Measurements from ENCODE around the gene DNAH3.

Gene DNAH3

GRCh38 chr16:21037736-21038135 lies 112.9 kb downstream of the DNAH3 start:
- TF ChIP-seq CTCF (IDR thresholded peaks at IDR 0.05; ENCODE audit: low read depth, low read length, missing control alignments) = no peak
- no peak overlapping the region for H3K4me3 ChIP-seq (ENCODE audit: low read depth, low read length)
- H3K27me3 ChIP-seq (replicated peaks) = no peaks in the 10 kb centered on the region
- in situ Hi-C loops (cut with HindIII; ENCODE audit: low pct_ligation_motif_present, low sequenced_read_pairs) = no loop called here
- H3K36me3 ChIP-seq (replicated peaks) = no peaks in the 10 kb centered on the region
- DNase-seq = no peak
- no peak overlapping the region for H3K27ac ChIP-seq

GRCh38 chr16:21037168-21037567 lies 113.5 kb downstream of the DNAH3 start:
- no peak overlapping the region for H3K27ac ChIP-seq
- H3K4me3 ChIP-seq (ENCODE audit: low read depth, low read length) = no peak overlapping the region
- H3K27me3 ChIP-seq (replicated peaks) = no peaks in the 10 kb centered on the region
- in situ Hi-C loops (cut with HindIII; ENCODE audit: low pct_ligation_motif_present, low sequenced_read_pairs) = no loop called here
- TF ChIP-seq CTCF (IDR thresholded peaks at IDR 0.05; ENCODE audit: low read depth, low read length, missing control alignments) = no peak
- no peaks in the 10 kb centered on the region for H3K36me3 ChIP-seq (replicated peaks)
- DNase-seq = no peak

- H3K27ac ChIP-seq = no peak overlapping the region
- no peak overlapping the region for H3K4me3 ChIP-seq (ENCODE audit: low read depth, low read length)
- no peaks in the 10 kb centered on the region for H3K36me3 ChIP-seq (replicated peaks)
- H3K27me3 ChIP-seq (replicated peaks) = no peaks in the 10 kb centered on the region
- in situ Hi-C loops (cut with HindIII; ENCODE audit: low pct_ligation_motif_present, low sequenced_read_pairs) = no loop called here
- no peak for DNase-seq
- no peak for TF ChIP-seq CTCF (IDR thresholded peaks at IDR 0.05; ENCODE audit: low read depth, low read length, missing control alignments)
Observed at GRCh38 chr16:21036471-21036870, 114.2 kb downstream of the DNAH3 start.

GRCh38 chr16:21033704-21034103 lies 116.9 kb downstream of the DNAH3 start:
- Histone ChIP-seq H3K36me3 (replicated peaks) (no peaks in the 10 kb centered on the region), H3K4me3 (ENCODE audit: low read depth, low read length) (no peak overlapping the region), H3K27ac (no peak overlapping the region), H3K27me3 (replicated peaks) (no peaks in the 10 kb centered on the region)
- no peak for TF ChIP-seq CTCF (IDR thresholded peaks at IDR 0.05; ENCODE audit: low read depth, low read length, missing control alignments)
- no peak for DNase-seq
- in situ Hi-C loops (cut with HindIII; ENCODE audit: low pct_ligation_motif_present, low sequenced_read_pairs) = no loop called here

GRCh38 chr16:21033264-21033663 lies 117.4 kb downstream of the DNAH3 start:
- no peak for TF ChIP-seq CTCF (IDR thresholded peaks at IDR 0.05; ENCODE audit: low read depth, low read length, missing control alignments)
- no peak overlapping the region for H3K27ac ChIP-seq
- no peak overlapping the region for H3K4me3 ChIP-seq (ENCODE audit: low read depth, low read length)
- DNase-seq = no peak
- in situ Hi-C loops (cut with HindIII; ENCODE audit: low pct_ligation_motif_present, low sequenced_read_pairs) = no loop called here
- no peaks in the 10 kb centered on the region for H3K27me3 ChIP-seq (replicated peaks)
- no peaks in the 10 kb centered on the region for H3K36me3 ChIP-seq (replicated peaks)

- TF ChIP-seq CTCF (IDR thresholded peaks at IDR 0.05; ENCODE audit: low read depth, low read length, missing control alignments) = no peak
- in situ Hi-C loops (cut with HindIII; ENCODE audit: low pct_ligation_motif_present, low sequenced_read_pairs) = no loop called here
Observed at GRCh38 chr16:21028728-21029127, 121.9 kb downstream of the DNAH3 start.

More at GRCh38 chr16:21028728-21029127, 121.9 kb downstream of the DNAH3 start:
- Histone ChIP-seq H3K36me3 (replicated peaks) (no peaks in the 10 kb centered on the region), H3K4me3 (ENCODE audit: low read depth, low read length) (no peak overlapping the region), H3K27me3 (replicated peaks) (no peaks in the 10 kb centered on the region), H3K27ac (no peak overlapping the region)
- DNase-seq = no peak

Data from brain microvascular endothelial cell (primary cell).